ENCODE measurements around the gene SAFB2.

DNA sequence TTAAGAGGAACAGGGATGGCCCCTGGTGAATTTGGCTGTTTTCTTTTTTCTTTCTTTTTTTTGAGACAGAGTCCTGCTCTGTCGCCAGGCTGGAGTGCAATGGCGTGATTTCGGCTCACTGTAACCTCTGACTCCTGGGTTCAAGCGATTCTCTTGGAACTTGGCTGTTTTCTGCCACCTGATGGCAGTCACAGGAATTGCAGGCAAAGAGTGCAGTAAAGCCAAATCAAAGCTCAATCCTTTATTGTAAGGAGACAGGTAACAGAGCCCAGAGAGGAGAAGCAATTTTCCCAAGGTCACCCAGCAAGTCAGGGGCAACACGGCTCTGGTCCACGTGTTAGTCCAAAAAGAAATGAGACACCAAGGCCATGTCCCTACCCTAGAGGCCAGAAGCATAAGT lies 61.0 kb downstream of the SAFB2 start:
- TF ChIP-seq, protein P1, sequence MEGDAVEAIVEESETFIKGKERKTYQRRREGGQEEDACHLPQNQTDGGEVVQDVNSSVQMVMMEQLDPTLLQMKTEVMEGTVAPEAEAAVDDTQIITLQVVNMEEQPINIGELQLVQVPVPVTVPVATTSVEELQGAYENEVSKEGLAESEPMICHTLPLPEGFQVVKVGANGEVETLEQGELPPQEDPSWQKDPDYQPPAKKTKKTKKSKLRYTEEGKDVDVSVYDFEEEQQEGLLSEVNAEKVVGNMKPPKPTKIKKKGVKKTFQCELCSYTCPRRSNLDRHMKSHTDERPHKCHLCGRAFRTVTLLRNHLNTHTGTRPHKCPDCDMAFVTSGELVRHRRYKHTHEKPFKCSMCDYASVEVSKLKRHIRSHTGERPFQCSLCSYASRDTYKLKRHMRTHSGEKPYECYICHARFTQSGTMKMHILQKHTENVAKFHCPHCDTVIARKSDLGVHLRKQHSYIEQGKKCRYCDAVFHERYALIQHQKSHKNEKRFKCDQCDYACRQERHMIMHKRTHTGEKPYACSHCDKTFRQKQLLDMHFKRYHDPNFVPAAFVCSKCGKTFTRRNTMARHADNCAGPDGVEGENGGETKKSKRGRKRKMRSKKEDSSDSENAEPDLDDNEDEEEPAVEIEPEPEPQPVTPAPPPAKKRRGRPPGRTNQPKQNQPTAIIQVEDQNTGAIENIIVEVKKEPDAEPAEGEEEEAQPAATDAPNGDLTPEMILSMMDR (IDR thresholded peaks at IDR 0.05) = no peak
- TF ChIP-seq POLR2A (IDR thresholded peaks at IDR 0.05) = no peak
- no peak for TF ChIP-seq EP300 (IDR thresholded peaks at IDR 0.05)

All from tibial nerve (tissue), 4 donors.